Right ventricle myocardium inferior (tissue), 1 donor: ENCODE data around the gene MLPH. TPM values are rescaled to one million over a fixed set of nuclear protein-coding genes. Genes with fewer than 3 reads are reported as not detected.
A peak's percentile ranks its signal among the peaks of the same experiment; 100 is the strongest.

Experiments used
- ATAC-seq: fragments of 200-7000 bp; cut with Tn5 transposase; one replicate; pipeline ENCODE4 v1.9.1; 2020; ENCODE audit warnings: mild to moderate bottlenecking, moderate library complexity
- DNase-seq: peaks from one replicate; pipeline ENCODE4 v3.0.0; 2021; ENCODE audit errors: missing footprints
- intact Hi-C: fragments of 100-400 bp; cut with DNase I; formaldehyde crosslinking; loops from one replicate; pipeline ENCODE4 v1.11.0; 2022
- microRNA-seq: library from miRNA; unstranded; fragments of <30 nt; microRNA quantifications from one replicate; pipeline ENCODE4 v1.2.0, GENCODE V29; 2020
- total RNA-seq: library from RNA; stranded (reverse); fragmentation: NEBNext Ultra II Directional; extraction: Animal tissue kit (Norgen Biotek cat#: 25700); gene quantifications from one replicate; pipeline ENCODE4 v1.2.1, GENCODE V29; 2021
- donor health status: DM: no; HTN: yes; CAD: no; lungs with severe emphysema.

The MLPH gene
- total RNA-seq, 1 donor from 2014 or later = 79.0 TPM

- intact Hi-C loops = no loop called here
- DNase-seq = no peak
- no peak for ATAC-seq
Measured at GRCh38 chr2:237598468-237599208, 111.6 kb downstream of the MLPH start.

GRCh38 chr2:237599465-237600110, 112.5 kb downstream of the MLPH start:
- intact Hi-C loops = no loop called here
- DNase-seq = no peak
- ATAC-seq = no peak

- ATAC-seq (peak; percentile 84), DNase-seq (no peak)
- intact Hi-C loops = no loop called here
Measured at GRCh38 chr2:237600205-237600846, 113.3 kb downstream of the MLPH start.

- ATAC-seq (no peak), DNase-seq (no peak)
- intact Hi-C loops = no loop called here
Measured at GRCh38 chr2:237601453-237602116, 114.5 kb downstream of the MLPH start.

- ATAC-seq = no peak
- intact Hi-C loops = no loop called here
- no peak for DNase-seq
Measured at GRCh38 chr2:237602409-237602808, 115.4 kb downstream of the MLPH start.

- DNase-seq = no peak
- intact Hi-C loops = no loop called here
- ATAC-seq = no peak
Measured at GRCh38 chr2:237603049-237603717, 116.1 kb downstream of the MLPH start.

- intact Hi-C loops = no loop called here
- ATAC-seq (no peak), DNase-seq (no peak)
Measured at GRCh38 chr2:237603718-237604362, 116.8 kb downstream of the MLPH start.

- DNase-seq = no peak
- ATAC-seq = no peak
Measured at GRCh38 chr2:237604391-237604790, 117.3 kb downstream of the MLPH start.

More at GRCh38 chr2:237604391-237604790, 117.3 kb downstream of the MLPH start:
- intact Hi-C loops = no loop called here

Small RNA genes within 50 kb of the gene (microRNA-seq; reads per million reads assigned to microRNA genes)
- gene MIR6811 = not detected

Other genes starting within 250 kb of the MLPH start
- 84.5 TPM for gene COL6A3, start 73.1 kb upstream of the MLPH start, total RNA-seq
- gene PRLH, start 79.3 kb downstream of the MLPH start, total RNA-seq = not detected
- gene RAB17, start 103.5 kb downstream of the MLPH start, total RNA-seq = 2.4 TPM
- 104 TPM for gene LRRFIP1, start 140.3 kb downstream of the MLPH start, total RNA-seq